CD1c-positive myeloid dendritic cell (primary cell): ENCODE measurements around the gene MRPL38.
"Not testable (repeated sequence)": the region's sequence is repeated elsewhere in the genome, so short reads cannot be mapped to it uniquely, and the experiment has no call there.

Experiments
- DNase-seq: peaks from one replicate; pipeline ENCODE4 v3.0.0-alpha.2; 2016; ENCODE audit errors: extremely low spot score

The MRPL38 gene

DNA sequence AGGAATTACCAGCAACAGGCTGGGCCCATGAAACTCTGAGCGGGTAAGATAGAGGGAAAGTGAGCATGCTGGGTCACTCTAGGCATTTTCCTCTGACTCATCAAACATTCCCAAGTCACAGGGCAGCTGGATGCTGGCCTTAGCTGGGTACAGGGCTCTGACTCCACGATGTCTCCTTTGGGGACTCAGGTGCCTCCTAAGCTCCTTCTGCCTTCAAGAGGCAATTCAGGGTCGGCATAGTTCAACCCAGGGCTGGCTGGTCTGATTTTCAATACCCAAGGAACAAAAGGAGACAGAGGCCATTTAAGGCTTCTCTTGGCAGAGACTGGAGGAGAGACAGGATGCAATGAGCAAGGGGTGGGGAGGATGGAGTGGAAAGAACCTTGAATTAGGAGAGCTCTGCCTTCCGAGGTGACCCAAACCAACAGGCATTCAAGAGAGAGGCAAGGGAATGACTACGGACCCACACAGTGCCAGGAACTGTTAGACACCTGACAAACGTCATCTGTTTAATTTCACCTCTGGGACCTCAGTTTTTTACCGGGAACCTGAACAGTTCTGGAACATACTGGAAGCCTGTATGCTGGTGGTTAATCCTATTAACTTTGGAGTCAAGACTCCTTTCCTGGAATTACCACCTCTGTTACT is 50.5 kb downstream of the MRPL38 start:
- peak; percentile 30 for DNase-seq

DNA sequence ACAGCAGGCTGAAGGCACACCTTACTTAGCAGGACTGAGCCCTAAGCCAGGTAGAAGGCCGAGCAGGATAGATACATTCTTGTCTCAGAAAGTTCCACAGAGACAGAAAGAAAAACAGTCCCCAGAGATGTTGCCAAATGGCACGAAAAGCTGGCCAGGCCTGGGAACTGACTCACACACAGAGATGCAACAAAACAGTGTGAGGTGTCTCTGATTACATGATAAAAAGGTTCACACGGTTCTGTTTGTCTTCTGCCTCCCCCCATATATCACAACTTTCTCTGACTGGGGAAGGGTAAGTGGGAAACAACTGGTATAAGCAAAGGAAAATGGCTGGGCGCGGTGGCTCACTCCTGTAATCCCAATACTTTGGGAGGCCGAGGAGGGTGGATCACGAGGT is 51.3 kb downstream of the MRPL38 start:
- DNase-seq: no peak

DNA sequence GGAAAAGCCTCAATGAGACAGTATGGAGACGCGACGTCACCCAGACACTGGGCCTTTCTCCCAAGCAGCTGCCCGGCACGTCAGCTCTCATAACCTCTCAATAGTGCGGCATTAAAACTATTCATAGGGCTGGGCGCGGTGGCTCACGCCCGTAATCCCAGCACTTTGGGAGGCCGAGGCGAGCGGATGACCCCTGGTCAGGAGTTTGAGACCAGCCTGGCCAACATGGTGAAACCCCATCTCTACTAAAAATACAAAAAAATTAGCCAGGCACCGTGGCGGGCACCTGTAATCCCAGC is 53.0 kb downstream of the MRPL38 start:
- not testable (repeated sequence) for DNase-seq

DNA sequence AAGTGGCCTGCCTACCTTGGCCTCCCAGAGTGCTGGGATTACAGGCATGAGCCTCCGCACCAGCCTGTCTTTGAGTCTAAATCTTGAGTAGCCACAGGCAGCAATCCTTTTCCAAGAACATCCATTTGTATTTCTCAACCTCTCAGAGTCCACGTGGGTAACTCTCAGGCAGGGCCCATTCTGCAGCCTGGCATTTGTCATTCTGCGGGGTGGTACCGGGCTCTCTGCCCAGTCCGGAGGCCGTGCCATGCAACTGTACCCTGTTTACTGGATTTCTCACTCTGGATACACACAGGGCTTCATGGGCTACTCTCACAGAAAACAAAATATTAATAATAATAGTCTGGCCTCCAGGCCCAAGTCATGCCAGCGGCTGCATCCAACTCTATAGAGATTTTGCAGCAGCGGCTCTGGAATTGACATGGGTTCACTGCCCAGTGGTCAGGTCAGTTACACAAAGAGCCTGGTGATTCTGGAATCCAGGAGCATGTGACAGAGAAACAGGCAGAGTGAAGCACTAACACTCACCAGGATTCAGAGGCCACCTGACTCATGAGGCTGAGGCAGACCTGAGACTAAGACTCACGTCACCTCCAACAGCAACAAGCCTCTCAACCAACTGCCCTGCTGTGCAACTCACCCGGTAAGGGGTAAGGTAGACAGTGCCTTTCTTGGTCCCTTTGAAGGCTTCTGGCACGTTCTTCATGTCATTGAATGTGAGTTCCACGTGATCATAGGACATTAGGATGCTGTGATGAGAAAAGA is 53.6 kb downstream of the MRPL38 start:
- no peak for DNase-seq

DNA sequence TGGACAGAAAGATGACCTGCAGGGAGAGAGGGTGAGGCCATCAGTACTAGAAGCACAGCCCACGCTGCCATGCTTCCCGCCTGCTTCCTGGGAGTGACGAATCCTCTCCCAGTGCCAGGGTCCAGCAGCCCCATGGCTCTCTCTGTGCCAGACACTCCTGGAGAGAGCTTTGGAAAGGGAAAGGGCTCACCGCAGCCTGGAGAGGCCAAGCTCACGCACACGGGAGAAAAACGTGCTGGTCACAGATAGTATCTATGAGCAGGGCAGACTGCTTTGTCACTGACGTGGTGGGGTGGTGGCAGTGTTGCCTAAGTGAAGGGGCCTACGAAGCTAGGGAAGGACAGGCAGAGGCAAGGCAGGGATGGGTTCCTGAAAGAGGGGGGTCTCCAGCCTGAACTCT is 55.0 kb downstream of the MRPL38 start:
- DNase-seq: no peak

DNA sequence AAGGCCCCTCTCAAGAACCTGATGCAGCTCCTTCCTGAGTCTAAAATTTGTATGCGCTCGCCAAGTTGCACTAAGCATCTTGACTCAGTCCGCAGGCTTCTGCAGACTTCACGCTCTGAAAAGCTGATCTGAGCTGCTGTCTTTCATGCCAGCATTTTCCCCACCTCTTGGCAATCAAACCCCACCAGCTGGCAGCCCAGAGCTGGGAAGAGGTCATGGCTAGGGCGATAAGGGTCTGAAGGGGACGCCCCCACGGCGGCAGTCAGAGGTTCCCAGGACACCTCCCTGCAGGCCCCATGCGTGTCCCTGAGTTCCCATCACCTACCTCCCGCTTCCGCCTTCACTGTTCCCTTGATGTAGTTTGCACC is 55.4 kb downstream of the MRPL38 start:
- no peak for DNase-seq
